Left lung (tissue), 10 donors: ENCODE measurements around the gene JADE1. TPM values are rescaled to one million over a fixed set of nuclear protein-coding genes. Genes with fewer than 3 reads are reported as not detected.

Source experiments
- ATAC-seq: fragments of 200-7000 bp; cut with Tn5 transposase; one replicate; pipeline ENCODE4 v1.9.1; 2020; ENCODE audit warnings: moderate library complexity
- DNase-seq, 4 donors: peaks; one replicate each; pipeline ENCODE4 v3.0.0-alpha.2; 2013 to 2020
- H3K27ac ChIP-seq, 2 donors: fragments of 200-600 bp; sonication (generic) in 1 of 2; one replicate each; pipeline versions ENCODE4 v1.5.0 to v1.8.0; 2020 to 2021
- H3K27me3 ChIP-seq, 2 donors: fragments of 200-600 bp; sonication (generic) in 1 of 2; one replicate each; pipeline versions ENCODE4 v1.5.0 to v1.8.0; 2020 to 2021
- H3K36me3 ChIP-seq, 2 donors: fragments of 200-600 bp; sonication (generic) in 1 of 2; one replicate each; pipeline versions ENCODE4 v1.5.0 to v1.8.0; 2020 to 2021
- H3K4me1 ChIP-seq, 2 donors: fragments of 200-600 bp; one replicate each; pipeline ENCODE4 v1.8.0; 2021
- H3K4me3 ChIP-seq, 2 donors: fragments of 200-600 bp; sonication (generic) in 1 of 2; one replicate each; pipeline versions ENCODE4 v1.5.0 to v1.8.0; 2020 to 2021; ENCODE audit warnings: mild to moderate bottlenecking in 1 of 2
- H3K9me3 ChIP-seq, 2 donors: fragments of 200-600 bp; sonication (generic) in 1 of 2; one replicate each; pipeline versions ENCODE4 v1.5.0 to v1.8.0; 2020 to 2021
- intact Hi-C, 2 donors: fragments of 100-400 bp; cut with DNase I; formaldehyde crosslinking; loops; one replicate each; pipeline versions ENCODE4 v1.11.2 to v1.14.2; 2022
- polyA plus RNA-seq, 6 donors: library from polyadenylated mRNA; unstranded; fragments of 120-200 nt; gene quantifications; one replicate each; pipeline ENCODE4 v1.2.1, GENCODE V29; 2013; ENCODE audit not compliant: insufficient read length in 6 of 6
- total RNA-seq, 2 donors: library from RNA; stranded (reverse); fragmentation: NEBNext Ultra II Directional; extraction: Animal tissue kit (Norgen Biotek cat#: 25700); gene quantifications; one replicate each; pipeline ENCODE4 v1.2.1, GENCODE V29; 2021
- TF ChIP-seq, protein P1 (sequence below), 2 donors: fragments of 200-600 bp; sonication (generic) in 1 of 2; IDR thresholded peaks; one replicate each; pipeline versions ENCODE4 v1.5.0 to v1.8.0; 2021; ENCODE audit warnings: antibody characterized with exemption in 2 of 2
- donor health status: DM: no; HTN: yes; CAD: no.
- donor health status: DM: no; HTN: no; CAD: no.

The JADE1 gene
- total and polyA plus RNA-seq, 8 donors, result 18.9 to 29.5 (median 23.2) TPM

DNA sequence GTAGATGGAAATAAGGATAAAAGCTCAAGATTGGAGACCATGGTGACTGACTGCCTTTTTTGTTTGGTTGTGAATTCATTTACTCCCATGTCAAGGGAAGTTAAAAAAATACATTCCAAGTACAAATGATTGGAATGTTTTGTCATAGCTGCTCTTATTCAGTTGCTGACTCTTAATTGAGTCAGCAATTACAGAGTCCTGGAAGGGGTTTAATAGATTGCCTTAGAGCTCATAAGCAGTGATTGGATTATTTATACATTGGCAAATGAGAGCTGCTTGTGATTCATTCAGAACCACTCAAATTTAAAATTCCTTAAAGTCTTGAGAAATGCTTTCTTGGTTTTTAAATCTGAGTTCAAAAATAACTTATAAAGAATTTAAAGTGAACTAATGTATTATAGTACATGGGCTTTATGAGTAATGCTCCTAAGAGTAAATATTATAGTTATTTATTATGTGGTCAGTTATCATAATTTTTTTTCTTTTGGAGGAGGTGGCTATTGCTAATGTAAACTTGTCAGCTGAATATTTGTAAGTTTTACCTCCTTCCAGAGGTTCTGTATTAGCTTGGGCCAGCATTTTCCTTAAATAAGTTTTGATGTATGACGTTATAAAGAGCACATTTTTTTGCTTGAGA, 13.6 kb downstream of the JADE1 start:
- intact Hi-C loops, result no loop called here
- Histone ChIP-seq H3K4me3 (no peak overlapping the region), H3K4me1 (peaks cover 12 to 35% of the 10 kb centered on the region in 2 donors), H3K27me3 (no peaks in the 10 kb centered on the region), H3K9me3 (no peaks in the 10 kb centered on the region), H3K27ac (no peak overlapping the region), H3K36me3 (no peaks in the 10 kb centered on the region)
- ATAC-seq, result peak; percentile 56
- no peak for DNase-seq
- TF ChIP-seq, protein P1, sequence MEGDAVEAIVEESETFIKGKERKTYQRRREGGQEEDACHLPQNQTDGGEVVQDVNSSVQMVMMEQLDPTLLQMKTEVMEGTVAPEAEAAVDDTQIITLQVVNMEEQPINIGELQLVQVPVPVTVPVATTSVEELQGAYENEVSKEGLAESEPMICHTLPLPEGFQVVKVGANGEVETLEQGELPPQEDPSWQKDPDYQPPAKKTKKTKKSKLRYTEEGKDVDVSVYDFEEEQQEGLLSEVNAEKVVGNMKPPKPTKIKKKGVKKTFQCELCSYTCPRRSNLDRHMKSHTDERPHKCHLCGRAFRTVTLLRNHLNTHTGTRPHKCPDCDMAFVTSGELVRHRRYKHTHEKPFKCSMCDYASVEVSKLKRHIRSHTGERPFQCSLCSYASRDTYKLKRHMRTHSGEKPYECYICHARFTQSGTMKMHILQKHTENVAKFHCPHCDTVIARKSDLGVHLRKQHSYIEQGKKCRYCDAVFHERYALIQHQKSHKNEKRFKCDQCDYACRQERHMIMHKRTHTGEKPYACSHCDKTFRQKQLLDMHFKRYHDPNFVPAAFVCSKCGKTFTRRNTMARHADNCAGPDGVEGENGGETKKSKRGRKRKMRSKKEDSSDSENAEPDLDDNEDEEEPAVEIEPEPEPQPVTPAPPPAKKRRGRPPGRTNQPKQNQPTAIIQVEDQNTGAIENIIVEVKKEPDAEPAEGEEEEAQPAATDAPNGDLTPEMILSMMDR (IDR thresholded peaks at IDR 0.05), result no peak

DNA sequence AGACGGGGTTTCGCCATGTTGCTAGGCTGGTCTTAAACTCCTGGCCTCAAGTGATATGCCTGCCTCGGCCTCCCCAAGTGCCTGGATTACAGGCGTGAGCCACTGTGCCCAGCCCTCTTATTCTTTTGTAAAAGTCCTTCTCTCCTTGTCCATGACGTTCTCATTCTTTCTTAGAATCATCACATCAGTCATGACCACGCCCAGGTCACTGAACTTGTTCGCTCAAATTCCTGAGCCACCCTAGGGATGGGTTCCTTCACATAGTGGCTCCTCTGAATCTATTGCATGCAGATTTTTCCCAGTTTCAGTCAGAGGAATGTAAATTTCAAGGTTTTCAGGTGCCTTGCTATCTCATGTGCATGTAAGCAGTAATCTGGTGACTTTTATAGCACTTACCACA, 15.7 kb downstream of the JADE1 start:
- Histone ChIP-seq H3K27me3 (no peaks in the 10 kb centered on the region), H3K27ac (no peak overlapping the region), H3K36me3 (no peaks in the 10 kb centered on the region), H3K4me3 (no peak overlapping the region), H3K4me1 (peaks cover 17 to 39% of the 10 kb centered on the region in 2 donors), H3K9me3 (no peaks in the 10 kb centered on the region)
- DNase-seq (no peak), ATAC-seq (peak; percentile 35)
- TF ChIP-seq, protein P1 (IDR thresholded peaks at IDR 0.05), result no peak
- intact Hi-C loops, result no loop called here

DNA sequence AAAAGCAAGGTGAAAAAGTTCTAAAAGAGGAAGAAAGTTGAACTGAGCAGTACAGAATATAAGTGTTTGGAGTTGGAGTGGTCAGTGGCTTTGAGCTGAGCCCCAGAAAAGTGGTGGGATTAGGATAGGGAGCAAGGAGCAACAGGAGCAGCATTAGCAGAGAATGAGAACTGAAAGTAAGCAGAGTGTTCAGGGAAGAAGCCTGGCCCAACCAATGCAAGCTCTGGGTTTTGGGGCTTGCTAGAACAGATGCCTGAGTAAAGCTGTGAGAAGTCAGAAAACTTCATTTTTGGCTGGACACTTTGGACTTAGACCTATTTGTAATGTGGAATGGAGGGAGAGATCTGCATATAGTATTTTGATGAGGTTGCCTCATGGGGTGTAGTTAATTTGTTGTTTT, 17.8 kb downstream of the JADE1 start:
- Histone ChIP-seq H3K9me3 (no peaks in the 10 kb centered on the region), H3K4me3 (no peak overlapping the region), H3K27ac (no peak overlapping the region), H3K4me1 (peaks cover 26 to 52% of the 10 kb centered on the region in 2 donors), H3K27me3 (no peaks in the 10 kb centered on the region), H3K36me3 (no peaks in the 10 kb centered on the region)
- ATAC-seq (no peak), DNase-seq (no peak)
- TF ChIP-seq, protein P1 (IDR thresholded peaks at IDR 0.05), result no peak
- intact Hi-C loops, result no loop called here

DNA sequence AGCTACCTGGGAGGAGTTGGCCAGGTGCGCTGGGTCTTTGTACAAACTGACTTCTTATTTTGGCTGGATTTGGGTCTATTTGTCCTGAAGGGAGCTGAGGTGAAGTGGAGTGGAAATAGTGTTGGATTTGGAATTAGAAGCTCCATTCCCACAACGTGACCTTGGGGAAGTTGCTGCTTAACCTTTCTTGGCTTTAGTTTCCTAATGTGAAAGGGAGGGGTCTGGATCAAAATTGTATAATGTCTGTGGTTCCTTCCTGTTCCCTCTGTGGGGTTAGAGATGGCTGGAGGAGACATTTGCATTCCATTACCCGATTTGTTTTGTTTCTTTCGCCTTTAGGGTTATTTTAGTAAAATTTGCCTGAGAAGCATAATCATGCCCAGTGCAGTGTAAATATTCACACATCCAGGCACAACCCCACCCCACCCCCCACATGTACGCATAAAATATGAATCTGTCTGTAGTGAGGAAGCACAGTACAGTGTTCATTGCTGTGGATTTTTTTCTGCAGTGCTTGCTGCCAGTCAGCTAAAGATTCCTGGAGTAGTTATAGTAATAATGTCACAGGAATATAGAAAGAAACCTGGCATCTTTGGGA, 21.5 kb downstream of the JADE1 start:
- Histone ChIP-seq H3K4me1 (peaks cover 16 to 54% of the 10 kb centered on the region in 2 donors), H3K36me3 (no peaks in the 10 kb centered on the region), H3K4me3 (no peak overlapping the region), H3K27me3 (no peaks in the 10 kb centered on the region), H3K9me3 (no peaks in the 10 kb centered on the region), H3K27ac (peak overlapping the region in 1 of 2 donors; percentile 31)
- intact Hi-C loops, result no loop called here
- ATAC-seq (peak; percentile 39), DNase-seq (no peak)
- TF ChIP-seq, protein P1 (IDR thresholded peaks at IDR 0.05), result no peak

DNA sequence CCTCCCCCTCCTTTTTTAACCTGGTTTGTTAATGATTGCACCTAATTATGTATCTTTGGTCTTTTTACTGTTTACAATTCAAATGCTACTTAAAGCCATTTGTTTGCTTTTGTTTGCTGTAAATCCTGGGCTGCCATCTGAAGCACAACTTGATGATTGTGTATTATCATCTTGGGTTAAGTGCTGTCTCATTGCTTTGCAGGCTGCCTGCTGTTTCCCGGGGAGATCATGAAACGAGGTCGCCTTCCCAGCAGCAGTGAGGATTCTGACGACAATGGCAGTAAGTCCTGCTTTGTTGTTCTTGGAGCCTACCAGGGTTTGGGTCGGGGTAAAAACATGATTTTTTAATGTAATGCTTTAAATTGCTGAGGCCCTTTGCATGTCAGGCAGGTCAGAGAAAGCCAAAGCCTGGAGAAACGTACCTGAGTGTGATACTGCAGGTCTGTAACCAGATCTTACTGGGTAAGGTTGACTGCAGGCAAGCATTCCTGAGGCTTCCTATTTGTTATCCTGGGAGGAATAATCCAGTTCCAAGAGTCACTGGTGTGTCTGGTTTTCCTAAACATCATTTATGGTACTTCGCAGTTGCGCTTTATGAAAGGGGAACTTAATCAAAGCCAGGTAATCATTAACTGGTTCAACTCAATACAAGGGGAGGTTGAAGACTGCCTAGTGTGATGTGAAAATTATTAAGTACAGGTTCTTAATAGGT, 22.2 kb downstream of the JADE1 start:
- ATAC-seq (no peak), DNase-seq (no peak)
- intact Hi-C loops, result no loop called here
- TF ChIP-seq, protein P1 (IDR thresholded peaks at IDR 0.05), result no peak
- H3K27ac ChIP-seq, result no peak overlapping the region
- peaks cover 16 to 50% of the 10 kb centered on the region in 2 donors for H3K4me1 ChIP-seq
- no peaks in the 10 kb centered on the region for H3K36me3 ChIP-seq
- no peak overlapping the region for H3K4me3 ChIP-seq
- no peaks in the 10 kb centered on the region for H3K9me3 ChIP-seq
- no peaks in the 10 kb centered on the region for H3K27me3 ChIP-seq
